GM21723 (cell line): Measurements from ENCODE around the gene INF2.

Experiments
- ATAC-seq: cut with Tn5 transposase; IDR thresholded peaks from one replicate; pipeline ENCODE4 v1.9.1; 2021; ENCODE audit warnings: mild to moderate bottlenecking, moderate library complexity; ENCODE audit not compliant: unreplicated experiment

The INF2 gene

DNA sequence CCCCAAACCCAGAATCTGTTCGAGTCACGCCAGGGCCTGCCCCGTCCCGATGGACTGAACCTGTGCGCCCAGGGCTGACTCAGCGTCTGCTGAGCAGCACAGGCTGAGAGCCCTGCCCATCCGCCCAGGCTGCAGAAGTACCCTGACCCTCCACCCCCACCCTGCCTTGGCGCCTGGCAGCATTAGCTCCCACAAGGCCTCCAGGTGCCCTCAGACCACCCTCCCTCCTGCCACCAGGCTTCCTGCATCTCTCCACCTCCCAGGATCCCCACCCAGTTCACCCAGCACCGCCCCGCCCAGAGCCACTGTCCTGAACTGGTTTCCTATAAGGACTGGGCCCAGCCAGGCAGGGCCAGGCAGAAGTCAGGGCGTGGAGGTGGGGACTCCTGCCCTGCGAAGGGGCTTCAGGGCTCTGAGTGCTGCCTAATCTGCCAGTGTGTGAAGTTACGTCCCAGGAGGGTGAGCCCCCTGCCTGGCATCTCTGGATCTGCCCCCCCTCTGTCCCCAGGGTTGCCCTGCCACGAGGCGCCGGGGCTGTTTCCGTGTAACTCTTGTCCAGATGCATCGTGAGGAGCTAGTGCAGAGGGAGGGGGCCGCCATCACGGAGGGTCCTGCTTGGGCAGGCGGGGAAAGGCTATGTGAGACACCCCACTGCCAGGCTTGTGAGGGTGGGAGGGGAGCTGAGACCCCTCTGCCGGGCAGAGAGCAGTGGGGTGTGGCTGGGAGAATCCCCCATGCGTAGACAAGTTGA, 43.7 kb downstream of the INF2 start:
- no peak for ATAC-seq

DNA sequence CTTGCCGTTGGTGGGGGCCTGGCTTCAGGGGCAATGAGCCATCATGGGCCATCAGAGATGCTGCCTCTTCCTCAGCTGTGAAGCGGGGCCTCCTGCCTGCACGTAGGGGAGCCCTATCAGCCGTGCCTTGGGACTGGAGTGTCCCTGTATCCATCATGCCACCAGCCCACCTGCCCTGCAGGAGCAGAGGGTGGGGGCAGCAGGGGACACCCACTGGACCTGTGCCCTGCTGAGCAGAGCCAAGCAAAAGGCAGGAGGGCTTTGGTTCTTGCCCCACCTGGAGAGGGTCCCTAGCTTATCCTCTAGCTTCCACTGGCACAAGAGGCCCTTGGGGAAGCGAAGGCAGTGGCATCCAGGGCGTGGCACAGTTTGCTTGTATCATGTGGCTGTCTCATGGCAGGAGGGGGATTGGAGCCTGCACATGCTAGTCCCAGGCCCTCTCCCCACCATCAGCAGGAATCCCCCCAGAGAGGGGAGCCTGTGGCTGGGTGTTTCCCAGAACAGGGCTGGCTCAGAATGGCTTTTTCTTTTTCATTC, 44.7 kb downstream of the INF2 start:
- ATAC-seq, result no peak

DNA sequence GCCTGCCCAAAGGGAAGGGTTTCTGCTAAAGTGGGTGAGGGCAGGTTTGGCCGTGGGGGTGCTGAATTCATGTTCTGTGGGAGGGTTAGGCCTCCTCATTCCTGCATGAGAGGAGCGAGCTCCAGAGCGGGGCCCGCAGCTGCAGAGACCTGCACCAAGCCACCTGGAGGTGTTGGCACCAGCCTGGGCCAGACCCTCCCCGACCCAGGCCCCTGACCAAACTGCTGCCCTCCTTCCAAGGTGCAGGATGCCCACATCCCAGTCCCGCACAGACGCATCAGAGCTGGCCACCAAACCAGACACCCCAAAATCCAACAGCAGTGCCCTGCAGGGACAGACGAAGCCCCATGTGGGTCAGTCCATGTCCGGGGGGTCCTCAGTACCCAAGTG, 45.2 kb downstream of the INF2 start:
- no peak for ATAC-seq

DNA sequence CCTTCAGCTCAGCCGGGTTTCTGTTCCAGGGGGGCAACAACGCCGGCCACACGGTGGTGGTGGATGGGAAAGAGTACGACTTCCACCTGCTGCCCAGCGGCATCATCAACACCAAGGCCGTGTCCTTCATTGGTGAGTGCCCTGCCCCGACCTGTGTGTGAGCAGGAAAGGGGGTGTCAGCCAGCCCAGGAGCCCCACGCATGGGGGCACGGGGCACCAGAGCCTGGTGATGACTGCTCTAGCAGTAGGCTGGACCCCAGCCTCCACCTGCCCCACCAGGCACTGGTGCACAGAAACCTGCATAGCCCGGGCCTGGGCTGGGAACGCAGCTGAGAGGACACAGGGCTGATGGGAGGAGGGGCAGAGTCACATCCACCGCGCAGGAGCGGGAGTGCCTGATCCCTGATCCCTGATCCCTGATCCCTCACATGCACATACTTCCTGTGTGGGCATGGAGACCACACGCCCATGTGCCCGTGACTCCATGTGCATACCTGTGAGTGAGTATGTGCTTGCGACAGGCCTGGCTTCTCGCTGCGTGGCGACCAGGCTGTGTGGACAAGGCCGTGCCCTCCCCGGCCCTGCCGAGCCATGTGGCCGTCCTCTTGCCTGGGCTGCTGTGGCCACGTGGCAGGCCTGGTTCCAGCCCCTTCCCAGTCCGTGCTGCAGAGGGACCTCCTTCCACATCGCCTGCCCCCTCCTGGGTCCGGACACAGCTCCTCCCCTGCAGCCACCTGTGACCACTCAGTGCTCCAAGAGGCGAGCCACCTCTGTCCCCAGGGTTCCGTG, 45.8 kb downstream of the INF2 start:
- no peak for ATAC-seq

DNA sequence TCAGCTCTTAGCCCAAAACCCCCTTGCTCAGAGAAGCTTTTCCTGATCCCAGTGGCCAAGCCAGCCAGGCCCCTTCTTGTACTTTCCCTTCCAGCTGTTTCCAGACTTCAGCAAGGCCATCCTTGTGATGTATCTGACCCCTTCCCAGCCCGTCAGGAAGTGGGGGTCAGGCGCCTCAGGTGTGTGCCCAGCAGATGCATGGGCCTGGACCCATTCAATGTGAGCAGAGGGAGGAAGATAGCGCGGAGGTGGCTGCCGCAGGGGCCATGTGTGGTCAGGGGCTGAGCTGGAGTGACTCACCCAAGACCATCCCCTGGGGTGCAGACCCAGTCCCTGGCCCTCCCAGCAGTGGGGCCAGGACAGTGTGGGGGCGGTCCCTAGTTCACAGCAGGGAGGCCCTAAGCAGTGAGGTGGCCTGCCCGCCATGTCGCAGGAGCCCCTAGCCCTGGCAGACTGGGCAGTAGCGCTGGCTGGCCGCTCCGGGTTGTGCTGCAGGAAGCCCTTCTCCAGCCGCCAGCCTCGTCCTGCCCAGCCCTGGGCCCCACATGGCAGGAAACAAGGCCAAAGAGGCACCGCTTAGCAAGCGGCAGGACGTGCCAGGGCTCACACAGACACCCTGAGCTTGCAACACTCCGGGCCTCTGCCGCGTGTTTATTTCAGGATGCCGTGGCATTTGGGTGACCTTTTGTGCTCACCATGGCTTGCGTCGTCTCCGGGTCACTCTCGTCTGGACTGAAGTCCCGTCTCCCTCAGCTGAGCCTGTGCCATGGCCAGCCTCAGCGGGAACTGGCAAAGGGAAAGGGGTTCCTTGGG, 46.6 kb downstream of the INF2 start:
- no peak for ATAC-seq

DNA sequence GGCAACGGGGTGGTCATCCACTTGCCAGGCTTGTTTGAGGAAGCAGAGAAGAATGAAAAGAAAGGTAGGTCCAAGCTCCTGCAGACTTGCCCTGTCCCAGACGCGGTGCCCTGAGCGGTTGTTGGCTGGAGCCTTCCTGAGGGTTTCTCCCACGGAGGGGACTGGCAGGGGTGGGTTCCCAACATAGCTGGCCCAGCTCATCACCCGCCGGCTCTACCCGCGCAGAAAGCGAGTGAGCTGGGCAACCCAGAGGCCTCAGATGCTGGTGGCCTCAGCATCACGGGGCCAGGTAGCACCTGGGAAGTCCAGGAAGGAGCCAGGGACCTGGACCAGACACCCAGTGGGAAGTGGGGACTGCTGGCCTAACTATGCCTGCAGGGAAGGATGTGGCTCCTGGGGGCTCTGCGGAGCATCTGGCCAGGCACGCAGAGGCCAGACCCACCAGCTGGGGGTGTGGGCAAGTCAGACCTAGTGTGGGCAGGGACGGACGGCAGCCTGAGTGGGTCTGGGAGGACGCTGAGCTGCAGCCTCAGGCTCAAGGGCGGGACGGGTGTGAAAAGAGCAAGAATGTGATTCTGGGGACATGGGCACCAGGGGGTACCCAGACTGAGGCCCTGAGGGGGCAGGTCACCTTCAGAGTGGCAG, 49.1 kb downstream of the INF2 start:
- no peak for ATAC-seq

DNA sequence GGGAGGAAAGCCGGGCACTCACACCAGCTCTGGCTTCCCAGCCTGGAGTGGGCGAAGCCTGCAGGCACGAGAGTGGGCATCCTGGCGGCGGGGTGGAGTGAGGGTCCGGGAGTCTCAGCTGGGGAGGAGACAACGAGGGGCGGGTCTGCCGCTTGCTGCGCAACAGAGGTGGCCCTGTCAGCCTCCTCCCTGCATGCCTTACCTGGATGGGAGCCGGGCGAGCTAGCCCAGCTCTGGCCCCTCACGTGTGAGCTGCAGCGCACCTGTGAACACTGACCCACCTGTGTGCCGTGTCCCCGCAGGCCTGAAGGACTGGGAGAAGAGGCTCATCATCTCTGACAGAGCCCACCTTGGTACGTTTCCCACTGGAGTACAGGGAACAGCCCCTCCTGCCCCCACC, 49.6 kb downstream of the INF2 start:
- no peak for ATAC-seq

DNA sequence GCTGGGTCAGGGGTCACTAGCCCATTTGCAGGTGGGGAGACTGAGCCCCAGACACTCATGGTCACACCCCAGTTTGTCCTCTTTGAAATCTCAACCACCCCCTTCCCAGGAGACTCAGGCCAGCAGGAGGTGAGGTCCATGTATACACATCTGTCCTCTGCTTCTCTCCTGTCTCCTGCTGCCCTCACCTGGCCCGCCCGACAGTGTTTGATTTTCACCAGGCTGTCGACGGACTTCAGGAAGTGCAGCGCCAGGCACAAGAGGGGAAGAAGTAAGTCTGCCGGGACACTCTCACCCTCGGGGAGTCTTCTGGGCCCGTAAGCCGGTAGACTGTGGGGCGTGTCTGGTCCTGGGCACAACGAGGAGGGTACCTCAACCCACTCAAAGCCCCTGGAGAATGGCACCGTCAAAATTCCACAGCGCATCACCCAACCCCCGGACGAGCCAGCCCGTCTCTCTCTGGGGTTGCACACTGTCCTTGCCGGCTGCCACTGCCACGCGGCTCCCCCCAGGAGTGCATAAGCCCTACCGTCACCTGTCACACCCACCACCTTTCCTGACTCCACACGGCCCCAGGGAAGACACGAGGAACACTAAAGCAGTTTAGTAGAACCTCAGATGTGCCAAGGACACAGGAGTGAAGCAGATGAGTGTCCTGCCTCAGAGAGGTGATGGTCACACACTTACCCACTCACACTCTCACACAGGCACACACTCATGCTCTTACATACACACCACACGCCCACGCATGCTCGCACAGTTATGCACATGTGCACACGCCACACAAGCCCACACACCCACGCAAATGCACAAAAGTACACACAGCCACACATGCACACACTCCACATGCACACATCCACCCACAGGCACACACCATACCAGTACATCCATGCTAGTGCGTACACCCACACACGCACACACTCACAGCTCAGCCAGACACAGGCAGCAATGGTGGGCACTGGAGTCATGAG, 50.4 kb downstream of the INF2 start:
- ATAC-seq, result no peak

DNA sequence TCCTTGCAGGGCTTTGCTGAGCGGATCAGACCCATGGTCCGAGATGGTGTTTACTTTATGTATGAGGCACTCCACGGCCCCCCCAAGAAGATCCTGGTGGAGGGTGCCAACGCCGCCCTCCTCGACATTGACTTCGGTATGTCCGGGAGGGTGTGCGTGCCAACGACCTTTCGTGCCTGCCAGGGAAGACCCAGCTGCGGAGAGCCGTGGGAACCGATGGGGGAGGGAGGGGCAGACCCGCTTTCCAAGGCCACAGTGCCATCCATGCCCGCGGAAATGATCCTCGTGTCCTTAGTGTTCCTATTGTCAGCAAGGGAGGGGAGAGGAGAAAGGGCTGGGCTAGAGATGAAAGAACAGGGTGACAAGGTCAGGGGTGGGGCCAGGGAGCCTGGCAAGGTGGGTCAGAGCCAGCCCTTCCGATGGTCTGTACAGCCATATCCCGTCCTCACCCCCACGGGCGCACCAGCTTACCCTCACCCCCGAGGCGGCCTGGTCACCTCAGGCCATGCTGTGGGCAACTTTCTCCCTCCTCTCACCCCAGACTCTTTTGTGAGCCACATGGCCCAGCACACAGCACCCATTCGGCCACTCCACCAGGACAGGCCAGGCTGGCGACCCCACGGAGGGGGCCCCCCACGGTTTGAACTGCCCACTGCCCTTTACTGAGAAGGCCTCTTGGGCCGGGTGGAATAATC, 51.8 kb downstream of the INF2 start:
- ATAC-seq, result no peak

DNA sequence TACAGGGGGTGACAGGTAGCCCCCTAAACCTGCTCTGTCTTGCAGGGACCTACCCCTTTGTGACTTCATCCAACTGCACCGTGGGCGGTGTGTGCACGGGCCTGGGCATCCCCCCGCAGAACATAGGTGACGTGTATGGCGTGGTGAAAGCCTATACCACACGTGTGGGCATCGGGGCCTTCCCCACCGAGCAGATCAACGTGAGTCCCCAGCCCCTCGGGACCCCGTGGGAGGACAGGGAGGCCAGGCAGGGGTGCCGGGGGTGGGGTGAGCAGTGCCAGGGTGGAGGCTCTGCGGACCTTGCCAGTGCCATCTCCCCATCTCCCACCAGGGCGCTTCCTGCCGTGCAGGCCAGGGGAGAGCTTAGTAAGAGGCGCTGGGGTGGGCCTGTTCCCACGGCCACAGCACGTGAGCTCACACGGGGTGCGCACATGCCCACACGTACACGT, 52.4 kb downstream of the INF2 start:
- no peak for ATAC-seq

DNA sequence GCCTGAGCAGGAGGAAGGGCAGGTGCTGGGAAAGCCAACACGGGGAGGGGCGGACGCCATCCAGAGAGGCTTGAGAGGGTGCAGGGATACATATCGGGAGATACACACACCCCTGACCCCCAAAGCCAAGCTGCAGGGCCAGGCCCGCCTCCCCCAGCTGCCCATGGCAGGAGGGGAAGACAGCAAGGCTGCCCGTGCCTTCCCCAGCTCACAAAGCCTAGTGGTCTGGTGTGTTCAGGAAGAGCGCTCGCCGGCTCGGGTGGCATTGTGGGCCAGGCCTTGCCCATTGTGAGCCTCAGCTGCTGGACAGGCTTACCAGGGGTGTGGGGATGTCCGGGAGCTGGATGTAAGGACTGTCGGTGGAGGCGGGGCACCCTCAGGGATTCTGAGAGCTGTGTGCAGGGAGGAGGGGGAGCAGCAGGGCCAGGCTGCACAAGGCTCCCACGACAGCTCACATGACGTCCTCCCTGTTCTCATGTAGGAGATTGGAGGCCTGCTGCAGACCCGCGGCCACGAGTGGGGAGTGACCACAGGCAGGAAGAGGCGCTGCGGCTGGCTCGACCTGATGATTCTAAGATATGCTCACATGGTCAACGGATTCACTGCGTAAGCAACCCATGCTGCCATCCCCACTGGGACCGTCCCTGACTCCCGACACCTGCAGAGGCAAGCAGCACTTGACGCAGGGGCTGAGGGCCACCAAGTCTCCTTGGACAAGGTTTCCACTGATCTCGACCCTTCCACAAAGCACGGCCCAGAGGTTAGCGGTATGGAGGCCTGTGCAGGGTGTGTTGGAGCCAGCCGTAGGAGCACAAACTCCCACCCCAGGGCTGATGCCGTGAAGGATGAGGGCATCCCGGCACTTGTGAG, 53.4 kb downstream of the INF2 start:
- ATAC-seq, result no peak

DNA sequence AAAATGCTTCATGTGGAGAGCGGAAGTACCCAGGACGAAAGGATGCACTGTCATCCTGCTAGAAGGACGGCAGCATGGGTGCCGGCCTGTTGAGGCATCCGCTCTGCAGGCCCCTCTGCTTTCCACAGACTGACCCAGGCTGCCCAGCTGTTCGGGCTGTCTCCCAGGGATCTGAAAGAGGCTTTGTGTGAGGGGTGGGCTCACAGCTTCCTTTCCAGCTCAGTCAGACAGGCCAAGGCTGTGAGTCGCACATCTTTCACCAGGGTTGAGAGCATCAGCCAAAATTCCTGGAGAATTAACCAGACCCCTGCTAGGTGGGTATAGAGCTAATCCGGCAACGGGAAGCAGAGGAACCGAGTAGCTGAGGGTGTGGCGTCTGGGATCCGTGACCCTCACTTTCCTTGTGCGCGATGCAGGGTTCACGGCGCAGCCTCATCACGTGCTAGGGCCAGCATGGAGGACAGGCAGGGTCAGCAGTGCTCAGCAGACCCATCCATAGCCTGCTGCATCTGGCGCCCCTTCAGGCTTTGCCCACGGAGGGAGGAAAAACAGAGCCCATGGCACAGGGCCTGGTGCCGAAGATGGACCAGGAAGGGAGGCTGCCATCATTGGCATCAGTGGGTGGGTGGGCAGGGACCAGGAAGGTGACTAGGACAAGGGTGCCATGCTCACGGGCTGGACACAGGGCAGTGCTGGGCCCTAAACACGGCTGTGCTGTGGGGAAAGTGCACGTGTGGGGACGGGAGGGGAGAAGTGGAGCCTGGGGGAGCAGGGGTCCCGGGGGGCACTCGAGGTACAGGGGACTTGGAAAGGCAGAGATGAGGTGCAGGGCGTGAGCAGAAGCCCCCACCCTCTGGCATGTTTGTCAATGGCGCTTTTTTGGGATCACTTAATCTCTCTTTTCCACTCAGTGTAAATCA, 54.3 kb downstream of the INF2 start:
- no peak for ATAC-seq

DNA sequence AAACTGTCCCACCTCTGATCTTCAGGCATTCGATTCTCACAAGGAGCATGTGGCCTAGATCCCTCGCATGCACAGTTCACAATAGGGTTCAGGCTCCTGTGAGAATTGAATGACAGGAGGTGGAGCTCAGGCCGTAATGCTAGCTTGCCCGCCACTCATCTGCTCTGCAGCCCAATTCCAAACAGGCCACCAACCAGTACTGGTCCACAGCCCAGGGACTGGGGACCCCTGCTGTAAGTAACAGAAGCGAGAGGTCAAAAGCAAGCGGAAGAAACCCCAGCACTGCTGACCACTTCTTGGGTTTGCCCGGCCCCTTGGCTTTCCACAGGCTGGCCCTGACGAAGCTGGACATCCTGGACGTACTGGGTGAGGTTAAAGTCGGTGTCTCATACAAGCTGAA, 55.1 kb downstream of the INF2 start:
- ATAC-seq, result no peak

DNA sequence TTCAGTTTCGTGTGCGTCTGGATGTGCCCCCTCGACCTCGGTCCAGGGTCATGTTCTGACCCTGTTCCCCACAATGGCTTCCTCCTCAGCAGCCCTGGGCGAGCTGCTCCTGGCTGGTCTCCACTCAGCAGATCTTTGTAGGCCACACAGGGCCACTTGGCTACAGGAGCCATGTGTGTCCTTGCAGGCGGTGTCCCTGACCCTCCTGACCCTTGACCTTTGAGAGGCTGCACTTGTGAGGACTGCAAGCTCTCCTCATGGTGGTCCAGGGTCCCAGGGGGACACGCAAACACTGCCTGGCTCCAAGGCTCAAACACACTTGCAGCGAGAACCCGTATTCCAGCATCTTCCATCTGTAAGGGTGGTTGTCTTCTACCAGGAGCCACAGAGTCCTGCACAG, 56.0 kb downstream of the INF2 start:
- ATAC-seq, result no peak

DNA sequence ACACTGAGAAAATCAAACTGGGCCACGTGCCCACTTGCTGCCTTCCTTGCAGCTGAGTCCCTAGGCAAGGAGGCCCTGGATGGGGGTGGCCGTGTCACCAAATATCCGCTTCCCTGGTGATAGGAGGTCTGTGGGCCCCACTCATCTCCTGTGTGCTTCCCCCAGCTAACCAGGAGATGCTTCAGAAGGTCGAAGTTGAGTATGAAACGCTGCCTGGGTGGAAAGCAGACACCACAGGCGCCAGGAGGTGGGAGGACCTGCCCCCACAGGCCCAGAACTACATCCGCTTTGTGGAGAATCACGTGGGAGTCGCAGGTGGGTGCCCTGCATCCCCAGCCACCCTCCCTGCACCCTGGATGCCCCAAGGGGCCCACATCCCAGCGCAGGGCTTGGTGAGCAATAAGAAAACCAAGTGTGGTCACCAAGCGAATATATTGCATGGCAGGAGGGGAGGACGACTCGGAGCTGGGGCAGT, 56.7 kb downstream of the INF2 start:
- ATAC-seq, result no peak

DNA sequence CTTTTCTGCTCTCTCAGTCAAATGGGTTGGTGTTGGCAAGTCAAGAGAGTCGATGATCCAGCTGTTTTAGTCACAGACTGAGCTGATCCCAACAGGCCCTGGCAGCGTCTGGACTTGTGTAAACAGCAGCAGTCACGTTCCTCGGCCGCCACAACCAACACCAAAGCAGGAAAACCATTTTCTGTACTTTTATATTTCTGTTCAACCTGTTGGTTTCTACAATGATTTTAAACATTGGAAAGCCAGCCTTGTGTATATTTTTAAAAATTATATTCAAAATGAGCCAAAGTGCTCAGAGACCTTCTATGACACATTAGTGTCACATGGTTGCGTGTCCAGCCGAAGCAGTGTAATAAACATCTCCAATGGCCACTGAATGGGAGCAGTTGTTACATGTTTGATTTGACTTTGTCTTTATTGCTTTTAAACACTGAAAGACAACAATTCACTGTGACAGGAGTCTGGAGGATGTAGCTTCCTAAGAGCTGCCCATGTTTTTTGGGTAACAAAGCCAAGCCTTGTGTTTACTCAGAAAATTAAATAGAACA, 57.6 kb downstream of the INF2 start:
- no peak for ATAC-seq

DNA sequence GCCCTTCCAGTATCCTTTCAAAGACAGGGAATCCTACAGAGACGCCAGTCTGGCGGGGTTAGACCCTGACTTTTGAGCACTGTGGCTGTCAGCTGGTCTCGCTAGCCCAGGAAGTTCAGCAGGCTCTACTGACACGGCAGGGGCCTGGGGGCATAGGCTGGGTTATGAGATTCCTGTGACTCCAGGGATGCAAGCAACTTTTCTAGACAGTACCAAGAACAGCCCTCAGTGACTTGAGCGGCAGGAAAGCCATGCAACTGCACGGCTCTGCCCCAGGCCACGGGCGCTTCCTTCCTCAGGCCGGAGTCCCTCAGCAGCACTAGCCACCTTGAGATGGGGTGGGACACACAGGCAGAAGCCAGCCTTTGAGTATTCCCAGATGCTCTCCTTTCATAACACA, 58.5 kb downstream of the INF2 start:
- ATAC-seq, result no peak
